GM18909 (cell line): ENCODE results near the gene SYNDIG1L.
"Not testable (repeated sequence)": the region's sequence is repeated elsewhere in the genome, so short reads cannot be mapped to it uniquely, and the experiment has no call there.

ENCODE experiments used
- ATAC-seq: cut with Tn5 transposase; IDR thresholded peaks from one replicate; pipeline ENCODE4 v1.9.1; 2021; ENCODE audit warnings: mild to moderate bottlenecking; ENCODE audit not compliant: unreplicated experiment, poor library complexity

The SYNDIG1L gene

DNA sequence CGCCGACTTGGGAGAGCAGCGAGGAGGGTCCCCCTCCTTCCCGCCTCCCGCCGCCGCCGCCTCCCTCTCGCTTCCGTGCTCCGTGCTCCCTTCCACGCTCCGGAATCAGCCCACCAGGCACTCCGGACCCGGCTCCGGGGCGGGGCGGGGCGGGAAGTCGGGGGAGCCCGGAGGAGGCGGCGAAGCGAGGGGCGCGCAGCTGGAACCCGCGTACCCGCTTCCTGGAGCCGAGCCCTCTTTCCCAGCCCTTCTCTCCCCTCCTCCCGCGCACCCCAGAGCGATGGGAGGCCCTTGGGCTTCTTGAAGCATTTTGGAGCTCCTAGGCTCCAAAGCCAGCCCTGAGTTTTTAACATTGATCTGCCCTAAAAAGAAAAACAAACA is at the start of gene SYNDIG1L:
Gene SYNDIG1L (minus strand): TSS at position 9 of the 381 bp plus-strand sequence. CDS start 16,466 bp downstream, outside the sequence.
- no peak for ATAC-seq

GRCh38 chr14:74475678-74476077 is 49.7 kb upstream of the SYNDIG1L start:
- no peak for ATAC-seq

GRCh38 chr14:74474376-74474775 is 48.4 kb upstream of the SYNDIG1L start:
- no peak for ATAC-seq

GRCh38 chr14:74472601-74473000 is 46.6 kb upstream of the SYNDIG1L start:
- no peak for ATAC-seq

DNA sequence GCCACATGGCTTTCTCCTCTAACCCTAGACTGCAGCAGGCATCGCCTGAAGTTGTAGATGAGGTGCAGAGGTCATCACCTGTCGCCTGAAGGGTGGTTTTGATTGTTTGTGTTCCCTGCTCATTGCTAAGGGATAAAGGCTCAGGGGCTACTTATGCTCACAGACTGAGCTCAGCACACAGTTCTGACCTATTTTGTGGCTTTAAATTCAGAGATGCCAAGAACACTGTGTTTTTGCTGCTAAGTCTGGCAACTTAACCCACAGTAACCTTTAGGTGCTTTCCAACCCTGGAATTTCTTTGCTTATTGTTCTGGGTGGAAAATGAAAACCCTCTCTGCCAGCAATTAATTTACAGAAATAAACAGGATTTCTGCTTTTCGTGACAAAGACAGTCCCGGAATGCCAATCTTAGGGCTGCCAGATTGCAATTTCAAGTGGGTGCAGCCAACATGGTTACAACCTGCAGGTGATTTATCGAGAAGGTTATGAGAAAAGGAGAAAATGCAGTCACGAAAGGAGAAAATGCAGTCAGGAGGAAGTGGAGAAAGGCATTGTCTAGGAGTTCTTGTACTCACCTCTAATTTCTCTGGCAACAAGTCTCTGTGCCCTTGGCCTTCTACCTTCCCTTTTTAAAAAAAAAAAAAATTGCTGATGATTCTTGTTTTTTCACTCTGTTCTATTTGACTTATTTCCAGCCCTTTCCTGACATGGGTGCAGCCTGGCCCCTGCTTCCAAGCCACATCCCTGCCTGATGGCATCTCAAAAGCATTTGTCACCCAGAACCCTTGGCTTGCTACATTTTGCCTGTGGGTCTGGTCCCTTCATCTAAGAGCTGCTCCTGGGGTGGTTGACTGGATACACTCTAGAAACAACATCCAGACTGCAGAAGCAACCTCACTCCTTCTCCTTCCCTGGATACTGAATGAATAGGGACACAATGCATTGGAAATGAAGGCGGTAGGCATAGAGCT is 43.8 kb upstream of the SYNDIG1L start:
- ATAC-seq, result no peak

GRCh38 chr14:74468513-74468912 is 42.5 kb upstream of the SYNDIG1L start:
- no peak for ATAC-seq

GRCh38 chr14:74465335-74465734 is 39.3 kb upstream of the SYNDIG1L start:
- ATAC-seq, result no peak

- no peak for ATAC-seq
These were observed 38.8 kb upstream of the SYNDIG1L start for GRCh38 chr14:74464785-74465184.

DNA sequence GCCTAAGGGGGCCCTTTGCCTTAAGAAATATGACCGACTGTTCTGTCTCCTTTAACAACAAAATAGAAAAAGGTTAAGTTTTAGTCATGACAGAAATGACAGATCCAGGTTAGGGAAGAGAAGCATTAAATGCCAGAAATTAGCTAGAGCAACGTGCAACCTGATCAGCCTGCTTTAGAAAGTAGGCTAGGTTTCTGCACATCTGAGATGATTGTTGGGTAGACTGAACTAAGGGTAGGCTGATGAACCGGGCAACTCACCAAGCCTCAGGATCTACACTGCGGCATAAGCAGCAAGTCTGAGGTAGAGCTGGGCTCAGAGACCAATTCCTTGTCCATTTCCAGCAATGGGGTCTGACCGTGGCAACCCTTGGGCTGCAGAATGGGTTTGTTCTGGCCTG is 37.7 kb upstream of the SYNDIG1L start:
- ATAC-seq, result no peak

DNA sequence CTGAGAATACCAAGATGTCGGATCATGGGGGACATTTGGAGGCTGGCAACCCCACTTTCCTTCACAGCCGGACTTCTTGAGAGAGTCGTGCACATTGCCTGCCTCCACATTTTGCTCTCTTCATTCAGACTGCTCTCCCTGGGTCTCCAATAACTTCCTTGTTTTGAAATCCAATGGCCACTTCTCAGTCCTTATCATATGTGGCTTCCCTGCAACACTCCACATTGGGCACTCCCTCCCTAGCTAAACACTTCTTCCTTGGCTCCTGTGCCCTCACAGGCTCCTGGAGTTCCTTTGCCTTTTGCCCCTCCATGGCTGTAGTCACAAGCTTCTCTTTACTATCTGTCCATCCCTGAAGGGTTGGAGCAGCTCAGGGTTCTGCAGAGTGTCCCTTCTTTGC is 37.0 kb upstream of the SYNDIG1L start:
- no peak for ATAC-seq

- no peak for ATAC-seq
These were observed 34.0 kb upstream of the SYNDIG1L start for GRCh38 chr14:74459976-74460375.

DNA sequence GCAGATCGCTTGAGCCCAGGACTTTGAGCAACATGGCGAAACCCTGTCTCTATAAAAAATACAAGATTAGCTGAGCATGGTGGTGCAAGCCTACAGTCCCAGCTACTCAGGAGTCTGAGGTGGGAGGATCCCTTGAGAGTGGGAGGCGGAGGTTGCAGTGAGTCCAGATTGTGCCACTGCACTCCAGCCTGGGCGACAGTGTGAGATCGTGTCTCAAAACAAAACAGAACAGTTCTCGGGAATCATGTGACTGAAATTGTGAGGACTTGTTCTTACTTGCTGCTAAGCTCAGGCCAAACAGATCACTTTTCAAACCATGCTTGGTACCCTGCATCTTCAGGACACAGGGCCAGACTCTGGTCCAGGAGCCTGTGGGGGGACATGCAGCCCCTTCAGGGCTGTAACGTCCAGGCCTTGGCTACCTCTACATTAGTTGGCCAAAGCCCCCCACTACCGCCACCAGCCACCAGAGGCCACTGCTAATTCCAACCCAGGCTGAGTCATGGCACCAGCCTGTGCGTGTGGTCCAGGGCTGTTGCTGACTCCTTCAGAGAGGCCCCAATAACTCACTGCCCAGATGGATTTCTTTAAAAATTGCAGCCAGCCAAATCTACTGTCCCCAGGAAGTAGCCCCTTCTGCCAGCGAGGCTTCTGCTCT is 33.4 kb upstream of the SYNDIG1L start:
- no peak for ATAC-seq

DNA sequence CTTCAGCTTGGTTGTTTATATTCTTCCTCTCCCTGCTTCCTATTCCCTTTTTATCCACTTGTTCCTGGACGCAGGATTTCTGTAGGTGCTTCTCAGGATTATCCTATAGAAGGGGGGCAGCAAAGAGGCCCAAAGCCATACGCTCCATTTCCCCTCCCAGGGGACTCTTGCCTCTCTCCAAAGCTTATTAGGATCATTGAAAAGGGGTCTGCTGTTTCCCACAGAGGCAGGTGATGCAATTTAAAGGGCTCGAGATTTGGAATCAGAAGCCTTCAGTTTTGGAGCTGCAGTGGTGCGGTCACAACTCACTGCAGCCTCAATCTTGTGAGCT is 31.5 kb upstream of the SYNDIG1L start:
- no peak for ATAC-seq

GRCh38 chr14:74456684-74457564 is 30.9 kb upstream of the SYNDIG1L start:
- no peak for ATAC-seq

- not testable (repeated sequence) for ATAC-seq
These were observed 28.4 kb upstream of the SYNDIG1L start for GRCh38 chr14:74454397-74454796.

GRCh38 chr14:74444866-74445265 is 18.9 kb upstream of the SYNDIG1L start:
- no peak for ATAC-seq

GRCh38 chr14:74442757-74443156 is 16.7 kb upstream of the SYNDIG1L start:
- no peak for ATAC-seq

DNA sequence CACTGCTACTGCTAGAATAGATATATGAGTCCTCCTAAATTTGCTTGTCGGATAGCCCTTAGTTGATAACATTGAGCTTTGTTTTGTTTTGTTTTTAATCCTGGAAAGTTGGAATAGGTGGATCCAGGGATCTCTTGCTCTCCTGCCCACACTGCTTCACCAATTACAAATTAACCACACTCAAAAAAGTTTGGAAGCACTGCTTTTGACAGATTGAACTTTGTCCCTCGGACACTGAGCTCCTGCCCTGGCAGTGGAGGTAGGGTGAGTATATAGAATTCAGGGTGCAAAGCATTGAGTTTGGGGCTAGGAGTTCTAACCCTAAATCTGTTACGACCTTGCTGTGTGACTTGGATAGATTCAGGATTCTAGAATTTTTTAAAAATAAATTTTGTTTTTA is 15.1 kb upstream of the SYNDIG1L start:
- ATAC-seq, result no peak

- ATAC-seq, result no peak
These were observed 12.4 kb upstream of the SYNDIG1L start for GRCh38 chr14:74438351-74438915.

DNA sequence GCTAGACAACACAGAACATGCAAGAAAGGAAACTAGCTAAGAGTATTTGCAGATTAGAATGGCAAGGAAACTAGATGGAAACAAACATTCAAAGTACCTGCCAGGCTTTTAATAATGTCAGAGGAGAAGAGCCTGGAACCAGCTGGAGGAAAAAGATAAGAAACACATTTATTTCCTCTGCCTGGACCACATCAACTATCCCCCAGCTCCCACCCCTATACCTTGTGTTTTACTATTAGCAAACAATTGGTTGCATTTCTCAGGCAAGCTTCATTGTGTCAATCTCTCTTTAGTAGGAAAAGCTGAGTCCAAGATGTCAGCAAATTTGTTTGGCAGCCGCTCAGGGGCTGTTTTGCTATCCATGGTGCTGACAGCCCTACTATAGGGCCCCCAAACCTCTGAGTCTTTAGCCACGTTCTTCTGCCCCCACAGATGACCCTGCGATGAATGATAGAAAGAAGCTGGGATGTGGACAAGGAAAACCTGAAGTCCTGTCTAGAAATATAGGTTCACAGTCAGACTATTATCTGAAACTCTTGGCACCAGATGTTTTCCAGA is 11.6 kb upstream of the SYNDIG1L start:
- ATAC-seq, result no peak
